ENCODE measurements around the gene PIGL.
"Not testable (repeated sequence)": the region's sequence is repeated elsewhere in the genome, so short reads cannot be mapped to it uniquely, and the experiment has no call there.

PIGL gene

DNA sequence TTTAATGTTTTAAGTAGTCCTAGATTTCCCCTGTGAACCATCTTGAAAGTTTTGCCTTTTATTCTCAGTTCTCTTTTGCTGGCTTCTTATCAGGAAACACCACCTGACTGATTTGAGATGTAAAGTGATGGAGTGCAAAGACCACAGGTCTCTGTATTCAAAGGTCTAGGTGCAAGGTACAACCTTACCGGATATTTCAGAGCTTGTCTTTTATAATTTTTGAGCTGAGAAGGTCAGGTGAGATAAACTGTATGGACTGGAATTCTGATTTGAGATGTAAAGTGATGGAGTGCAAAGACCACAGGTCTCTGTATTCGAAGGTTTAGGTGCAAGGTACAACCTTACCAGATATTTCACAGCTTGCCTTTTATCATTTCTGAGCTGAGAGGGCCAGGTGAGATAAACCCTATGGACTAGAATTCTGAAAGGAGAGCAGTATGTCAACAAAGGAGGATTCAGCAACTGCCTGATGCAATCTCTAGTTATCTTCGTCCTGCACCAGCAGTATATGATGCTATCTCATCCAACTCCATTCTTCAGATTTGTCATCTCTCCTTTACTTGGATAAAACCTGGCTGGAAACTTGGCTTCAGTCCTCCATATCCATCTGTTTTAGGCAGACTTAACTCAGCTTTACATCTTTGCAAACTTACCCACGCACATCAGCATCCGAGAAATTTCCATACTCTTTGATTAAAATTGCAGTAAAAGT, 72.0 kb downstream of the PIGL start:
- Histone ChIP-seq H3K9me2 (ENCODE audit: low read depth, low read length) (no peaks in the 10 kb centered on the region), H3K36me3 (ENCODE audit: insufficient read depth, low read length) (0 out of 2 replicates have a peak, but pooled peaks cover 5% of the 10 kb centered on the region), H3K9ac (ENCODE audit: low read length) (no peak overlapping the region), H3K27ac (ENCODE audit: low read depth, low read length, poor library complexity, severe bottlenecking) (no peak overlapping the region), H2AFZ (ENCODE audit: low read length) (no peak overlapping the region), H3K79me2 (ENCODE audit: insufficient read depth, low read length) (no peaks in the 10 kb centered on the region), H3K4me3 (ENCODE audit: low read depth, low read length, poor library complexity, severe bottlenecking) (no peak overlapping the region), H4K20me1 (ENCODE audit: insufficient read depth, low read length) (no peaks in the 10 kb centered on the region), H3K9me3 (ENCODE audit: low read length) (no peaks in the 10 kb centered on the region), H3K4me2 (ENCODE audit: low read length) (no peak overlapping the region), H3K4me1 (ENCODE audit: insufficient read depth, low read length, severe bottlenecking) (peaks cover 33% of the 10 kb centered on the region), H3F3A (ENCODE audit: insufficient read depth, low read length) (no peaks in the 10 kb centered on the region), H3K27me3 (ENCODE audit: insufficient read depth, low read length) (no peaks in the 10 kb centered on the region)
- TF ChIP-seq EZH2 (IDR thresholded peaks at IDR 0.05; ENCODE audit: borderline replicate concordance, low read length), result no peak
- TF ChIP-seq, protein P1, sequence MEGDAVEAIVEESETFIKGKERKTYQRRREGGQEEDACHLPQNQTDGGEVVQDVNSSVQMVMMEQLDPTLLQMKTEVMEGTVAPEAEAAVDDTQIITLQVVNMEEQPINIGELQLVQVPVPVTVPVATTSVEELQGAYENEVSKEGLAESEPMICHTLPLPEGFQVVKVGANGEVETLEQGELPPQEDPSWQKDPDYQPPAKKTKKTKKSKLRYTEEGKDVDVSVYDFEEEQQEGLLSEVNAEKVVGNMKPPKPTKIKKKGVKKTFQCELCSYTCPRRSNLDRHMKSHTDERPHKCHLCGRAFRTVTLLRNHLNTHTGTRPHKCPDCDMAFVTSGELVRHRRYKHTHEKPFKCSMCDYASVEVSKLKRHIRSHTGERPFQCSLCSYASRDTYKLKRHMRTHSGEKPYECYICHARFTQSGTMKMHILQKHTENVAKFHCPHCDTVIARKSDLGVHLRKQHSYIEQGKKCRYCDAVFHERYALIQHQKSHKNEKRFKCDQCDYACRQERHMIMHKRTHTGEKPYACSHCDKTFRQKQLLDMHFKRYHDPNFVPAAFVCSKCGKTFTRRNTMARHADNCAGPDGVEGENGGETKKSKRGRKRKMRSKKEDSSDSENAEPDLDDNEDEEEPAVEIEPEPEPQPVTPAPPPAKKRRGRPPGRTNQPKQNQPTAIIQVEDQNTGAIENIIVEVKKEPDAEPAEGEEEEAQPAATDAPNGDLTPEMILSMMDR (IDR thresholded peaks at IDR 0.05; ENCODE audit: low read length), result no peak

DNA sequence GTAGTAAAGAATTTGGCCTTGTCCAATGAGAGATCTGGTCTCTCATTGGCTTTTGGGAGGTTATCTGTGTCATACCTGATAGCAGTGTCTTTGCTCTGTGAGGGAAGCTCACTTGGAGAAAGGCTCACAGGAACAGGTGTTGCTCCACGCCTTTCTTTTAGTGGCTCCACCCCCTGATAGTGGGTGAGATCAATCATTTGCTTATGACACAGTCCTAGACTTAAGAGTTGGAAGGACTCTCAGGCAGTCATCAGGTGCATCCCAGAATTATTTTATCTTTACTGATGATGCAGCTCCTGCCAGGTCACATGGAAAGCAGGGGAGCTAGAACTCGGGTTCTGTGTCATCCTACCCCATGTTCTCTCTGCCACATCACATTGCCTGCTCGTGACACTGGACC, 76.9 kb downstream of the PIGL start:
- no peak overlapping the region for H3K27ac ChIP-seq (ENCODE audit: low read depth, low read length, poor library complexity, severe bottlenecking)
- no peaks in the 10 kb centered on the region for H3K27me3 ChIP-seq (ENCODE audit: insufficient read depth, low read length)
- H3K36me3 ChIP-seq (ENCODE audit: insufficient read depth, low read length), result 0 out of 2 replicates have a peak, but pooled peaks cover 8% of the 10 kb centered on the region
- no peaks in the 10 kb centered on the region for H3K9me2 ChIP-seq (ENCODE audit: low read depth, low read length)
- no peak overlapping the region for H2AFZ ChIP-seq (ENCODE audit: low read length)
- H3K4me2 ChIP-seq (ENCODE audit: low read length), result no peak overlapping the region
- no peaks in the 10 kb centered on the region for H3K79me2 ChIP-seq (ENCODE audit: insufficient read depth, low read length)
- no peak overlapping the region for H3K4me3 ChIP-seq (ENCODE audit: low read depth, low read length, poor library complexity, severe bottlenecking)
- TF ChIP-seq, protein P1 (IDR thresholded peaks at IDR 0.05; ENCODE audit: low read length), result no peak
- TF ChIP-seq EZH2 (IDR thresholded peaks at IDR 0.05; ENCODE audit: borderline replicate concordance, low read length), result no peak
- peaks cover under 1% of the 10 kb centered on the region for H3K4me1 ChIP-seq (ENCODE audit: insufficient read depth, low read length, severe bottlenecking)
- no peaks in the 10 kb centered on the region for H3K9me3 ChIP-seq (ENCODE audit: low read length)
- H3F3A ChIP-seq (ENCODE audit: insufficient read depth, low read length), result no peaks in the 10 kb centered on the region
- no peaks in the 10 kb centered on the region for H4K20me1 ChIP-seq (ENCODE audit: insufficient read depth, low read length)
- H3K9ac ChIP-seq (ENCODE audit: low read length), result no peak overlapping the region

DNA sequence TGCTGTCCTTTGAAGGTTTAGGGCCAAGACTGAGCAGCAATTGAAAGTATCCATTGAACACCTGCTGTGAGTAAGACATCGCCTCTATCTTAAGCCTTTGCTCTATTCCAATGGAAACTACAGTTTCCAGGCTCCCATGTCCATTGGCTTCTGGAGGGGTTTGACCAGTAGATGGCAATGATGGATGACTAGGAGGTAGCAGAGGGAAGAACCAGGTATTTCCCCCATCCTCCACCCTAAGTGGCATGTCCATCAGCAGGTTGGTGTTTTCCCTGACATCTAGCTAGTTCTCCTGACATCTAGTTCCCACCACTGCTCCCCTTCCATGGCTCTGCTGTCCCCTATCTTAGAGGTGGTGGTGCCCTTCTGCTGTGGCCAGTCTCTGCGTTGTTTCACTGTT, 77.5 kb downstream of the PIGL start:
- H4K20me1 ChIP-seq (ENCODE audit: insufficient read depth, low read length), result no peaks in the 10 kb centered on the region
- H3K79me2 ChIP-seq (ENCODE audit: insufficient read depth, low read length), result no peaks in the 10 kb centered on the region
- no peaks in the 10 kb centered on the region for H3K4me1 ChIP-seq (ENCODE audit: insufficient read depth, low read length, severe bottlenecking)
- H3K27ac ChIP-seq (ENCODE audit: low read depth, low read length, poor library complexity, severe bottlenecking), result no peak overlapping the region
- no peaks in the 10 kb centered on the region for H3K27me3 ChIP-seq (ENCODE audit: insufficient read depth, low read length)
- H3K9me3 ChIP-seq (ENCODE audit: low read length), result no peaks in the 10 kb centered on the region
- no peak overlapping the region for H2AFZ ChIP-seq (ENCODE audit: low read length)
- H3K9ac ChIP-seq (ENCODE audit: low read length), result no peak overlapping the region
- H3K36me3 ChIP-seq (ENCODE audit: insufficient read depth, low read length), result 0 out of 2 replicates have a peak, but pooled peaks cover 3% of the 10 kb centered on the region
- H3K9me2 ChIP-seq (ENCODE audit: low read depth, low read length), result no peaks in the 10 kb centered on the region
- H3F3A ChIP-seq (ENCODE audit: insufficient read depth, low read length), result no peaks in the 10 kb centered on the region
- no peak overlapping the region for H3K4me3 ChIP-seq (ENCODE audit: low read depth, low read length, poor library complexity, severe bottlenecking)
- TF ChIP-seq, protein P1 (IDR thresholded peaks at IDR 0.05; ENCODE audit: low read length), result no peak
- no peak for TF ChIP-seq EZH2 (IDR thresholded peaks at IDR 0.05; ENCODE audit: borderline replicate concordance, low read length)
- H3K4me2 ChIP-seq (ENCODE audit: low read length), result no peak overlapping the region

DNA sequence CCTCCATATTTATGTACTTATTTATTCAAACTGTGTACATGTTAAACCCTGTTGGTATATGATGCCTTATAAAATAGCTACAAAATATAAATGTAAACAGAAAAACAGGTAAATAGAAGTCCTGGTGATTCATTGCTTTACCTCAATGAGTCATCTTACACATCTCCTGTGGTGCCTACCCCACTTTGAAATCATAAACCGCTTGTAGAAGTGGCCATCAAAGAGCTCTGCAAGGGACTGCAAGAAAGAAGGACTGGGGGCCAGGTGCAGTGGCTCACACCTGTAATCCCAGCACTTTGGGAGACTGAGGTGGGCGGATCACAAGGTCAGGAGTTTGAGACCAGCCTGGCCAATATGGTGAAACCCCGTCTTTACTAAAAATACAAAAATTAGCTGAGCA, 79.1 kb downstream of the PIGL start:
- not testable (repeated sequence) for H3K4me1 ChIP-seq (ENCODE audit: insufficient read depth, low read length, severe bottlenecking)

More for the DNA sequence above, 79.1 kb downstream of the PIGL start:
- not testable (repeated sequence) for H3K27ac ChIP-seq (ENCODE audit: low read depth, low read length, poor library complexity, severe bottlenecking); H3K4me2 ChIP-seq (ENCODE audit: low read length); H3K79me2 ChIP-seq (ENCODE audit: insufficient read depth, low read length); H3K4me3 ChIP-seq (ENCODE audit: low read depth, low read length, poor library complexity, severe bottlenecking); H2AFZ ChIP-seq (ENCODE audit: low read length); H3K27me3 ChIP-seq (ENCODE audit: insufficient read depth, low read length); H3K9ac ChIP-seq (ENCODE audit: low read length); H3K9me3 ChIP-seq (ENCODE audit: low read length); H3K9me2 ChIP-seq (ENCODE audit: low read depth, low read length); H3K36me3 ChIP-seq (ENCODE audit: insufficient read depth, low read length); H3F3A ChIP-seq (ENCODE audit: insufficient read depth, low read length); H4K20me1 ChIP-seq (ENCODE audit: insufficient read depth, low read length)
